CD14-positive monocyte (primary cell): Measurements from ENCODE around the gene SPATA32. TPM values are rescaled to one million over a fixed set of nuclear protein-coding genes. Genes with fewer than 3 reads are reported as not detected.
A peak's percentile ranks its signal among the peaks of the same experiment; 100 is the strongest.

ENCODE experiments used
- DNase-seq, 3 donors: peaks; one replicate each; pipeline ENCODE4 v3.0.0-alpha.2; 2011 to 2022
- H2AFZ ChIP-seq: 2 replicates; pipeline ENCODE4 v1.6.0; 2012; ENCODE audit warnings: mild to moderate bottlenecking, low read depth, low read length, inconsistent platforms; ENCODE audit not compliant: insufficient read depth, poor library complexity, severe bottlenecking
- H3K27ac ChIP-seq, 2 donors: 1 replicate in 1 of 2; 2 replicates in 1 of 2; pipeline ENCODE4 v1.5.1; 2012 to 2013; ENCODE audit warnings: low read length in 2 of 2, control low read depth in 1 of 2, inconsistent platforms in 1 of 2, low read depth in 1 of 2, mild to moderate bottlenecking in 1 of 2
- H3K27me3 ChIP-seq, 2 donors: one replicate each; pipeline versions ENCODE4 v1.6.0 to v1.6.1; 2011 to 2013; ENCODE audit warnings: low read length in 2 of 2; ENCODE audit not compliant: control insufficient read depth in 2 of 2, insufficient read depth in 2 of 2
- H3K36me3 ChIP-seq, 2 donors: replicated peaks in 1 of 2; 1 replicate in 1 of 2; 2 replicates in 1 of 2; pipeline versions ENCODE4 v1.5.1 to v1.6.1; 2012 to 2013; ENCODE audit warnings: low read length in 2 of 2, control low read depth in 1 of 2, inconsistent platforms in 1 of 2, mild to moderate bottlenecking in 1 of 2; ENCODE audit not compliant: insufficient read depth in 2 of 2, control insufficient read depth in 1 of 2
- H3K4me1 ChIP-seq, 2 donors: 1 replicate in 1 of 2; 2 replicates in 1 of 2; pipeline versions ENCODE4 v1.5.1 to v1.6.1; 2012 to 2013; ENCODE audit warnings: low read length in 2 of 2, control low read depth in 1 of 2, inconsistent platforms in 1 of 2, mild to moderate bottlenecking in 1 of 2, moderate library complexity in 1 of 2; ENCODE audit not compliant: insufficient read depth in 2 of 2, control insufficient read depth in 1 of 2
- H3K4me2 ChIP-seq: replicated peaks from 2 replicates; pipeline ENCODE3; 2012; ENCODE audit warnings: low read length, moderate library complexity, mild to moderate bottlenecking; ENCODE audit not compliant: poor library complexity, severe bottlenecking; ENCODE audit errors: extremely low read depth
- H3K4me3 ChIP-seq, 3 experiments: fragments of 200-600 bp in 1 of 3; sonication (generic) in 1 of 3; replicated peaks in 1 of 3; 1 replicate in 2 of 3; 2 replicates in 1 of 3; pipeline ENCODE4 v1.5.1; 2011 to 2013; ENCODE audit warnings: low read length in 3 of 3, mild to moderate bottlenecking in 3 of 3, control low read depth in 2 of 3, low read depth in 2 of 3, inconsistent platforms in 1 of 3, moderate library complexity in 1 of 3
- H3K79me2 ChIP-seq: 2 replicates; pipeline ENCODE4 v1.6.0; 2012; ENCODE audit warnings: mild to moderate bottlenecking, control low read depth, inconsistent platforms, low read length, moderate library complexity; ENCODE audit not compliant: insufficient read depth
- H3K9ac ChIP-seq: 2 replicates; pipeline ENCODE4 v1.6.0; 2017; ENCODE audit warnings: low read length, mild to moderate bottlenecking; ENCODE audit not compliant: insufficient read depth, poor library complexity, severe bottlenecking
- H3K9me3 ChIP-seq, 2 donors: replicated peaks in 1 of 2; 1 replicate in 1 of 2; 2 replicates in 1 of 2; pipeline versions ENCODE4 v1.5.1 to v1.6.1; 2012 to 2013; ENCODE audit warnings: low read length in 2 of 2, control low read depth in 1 of 2; ENCODE audit not compliant: control insufficient read depth in 1 of 2, insufficient read depth in 1 of 2
- H4K20me1 ChIP-seq: 2 replicates; pipeline ENCODE4 v1.6.0; 2012; ENCODE audit warnings: mild to moderate bottlenecking, low read length, control low read depth, moderate library complexity; ENCODE audit not compliant: insufficient read depth
- H3K27ac Mint-ChIP-seq, 7 donors: one replicate each; pipeline ENCODE4 v1.8.0; 2020; ENCODE audit warnings: mild to moderate bottlenecking in 7 of 7, mixed read lengths in 7 of 7, moderate library complexity in 6 of 7, inconsistent platforms in 2 of 7
- H3K27me3 Mint-ChIP-seq, 3 donors: one replicate each; pipeline ENCODE4 v1.8.0; 2021 to 2022; ENCODE audit warnings: low read depth in 3 of 3, mild to moderate bottlenecking in 3 of 3, mixed read lengths in 3 of 3, moderate library complexity in 3 of 3, inconsistent platforms in 1 of 3
- H3K36me3 Mint-ChIP-seq, 2 donors: one replicate each; pipeline ENCODE4 v1.8.0; 2020; ENCODE audit warnings: mixed read lengths in 2 of 2, inconsistent platforms in 1 of 2, mild to moderate bottlenecking in 1 of 2
- H3K4me1 Mint-ChIP-seq: one replicate; pipeline ENCODE4 v1.8.0; 2020; ENCODE audit warnings: mild to moderate bottlenecking, mixed read lengths
- H3K4me3 Mint-ChIP-seq, 2 donors: one replicate each; pipeline ENCODE4 v1.8.0; 2020; ENCODE audit warnings: mild to moderate bottlenecking in 2 of 2, mixed read lengths in 2 of 2, moderate library complexity in 1 of 2
- H3K9me3 Mint-ChIP-seq, 7 donors: one replicate each; pipeline ENCODE4 v1.8.0; 2020 to 2022; ENCODE audit warnings: mixed read lengths in 7 of 7, mild to moderate bottlenecking in 6 of 7, moderate library complexity in 6 of 7, inconsistent platforms in 2 of 7
- WGBS: methylation state at CpG from one replicate; pipeline ENCODE4 v1.1.5; 2013; ENCODE audit warnings: missing lambda C conversion rate; ENCODE audit not compliant: insufficient coverage; 5-methylcytosine and 5-hydroxymethylcytosine counted together
- intact Hi-C, 2 donors: fragments of 100-400 bp; cut with micrococcal nuclease; formaldehyde crosslinking; loops; one replicate each; pipeline versions ENCODE4 v1.15.0 to v1.15.1; 2023
- polyA plus RNA-seq, 3 donors: library from polyadenylated mRNA; depleted of rRNA in 1 of 3; unstranded in 2 of 3; stranded (reverse) in 1 of 3; fragments of 300-500 nt in 2 of 3; fragments of >200 nt in 1 of 3; fragmentation: Illumina TruSeq in 2 of 3; gene quantifications; 1 replicate in 2 of 3; 2 replicates in 1 of 3; pipeline ENCODE4 v1.2.3, GENCODE V29; 2012 to 2021
- TF ChIP-seq, protein P1 (sequence below): fragments of 200-600 bp; IDR thresholded peaks from one replicate; pipeline ENCODE4 v1.8.0; 2022; ENCODE audit warnings: antibody characterized with exemption, mild to moderate bottlenecking

The SPATA32 gene
- polyA plus RNA-seq, 3 donors = not detected

DNA sequence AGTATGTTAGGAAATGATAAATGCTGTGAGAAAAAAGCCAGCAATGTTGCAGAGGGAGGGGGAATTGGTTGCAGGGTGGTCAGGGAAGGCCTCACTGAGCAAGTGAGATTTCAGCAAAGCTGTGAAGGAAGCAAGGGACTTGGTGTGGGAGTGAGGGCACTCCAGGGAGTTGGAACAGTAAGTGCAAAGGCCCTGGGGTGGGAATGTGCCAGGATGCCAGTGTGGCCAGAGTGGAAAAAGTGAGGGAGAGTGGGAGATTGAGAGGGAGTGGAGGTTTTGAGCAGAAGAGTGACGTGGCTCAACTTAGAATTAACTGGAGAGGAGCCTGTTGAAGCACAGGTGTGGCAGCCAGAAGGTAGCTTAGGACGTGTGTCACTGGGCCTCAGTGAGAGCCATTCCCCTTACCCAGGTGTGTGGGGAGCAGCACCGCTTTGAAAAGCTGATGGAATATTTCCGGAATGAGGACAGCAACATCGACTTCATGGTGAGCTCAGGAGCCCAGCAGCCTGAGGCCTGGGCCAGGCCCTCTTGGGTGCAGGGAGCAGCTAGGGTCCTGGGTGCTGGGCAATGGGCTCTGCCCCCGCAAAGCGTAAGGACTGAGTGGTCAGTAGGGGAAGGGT is 23.6 kb downstream of the SPATA32 start:
- H3K27me3 Mint-ChIP-seq = peaks cover 0 to 4% (median 4%) of the 10 kb centered on the region in 3 donors
- no peaks in the 10 kb centered on the region for H3K27me3 ChIP-seq
- no peaks in the 10 kb centered on the region for H3K9me3 ChIP-seq
- H3K27ac Mint-ChIP-seq = peak overlapping the region in 6 of 7 donors; percentile 31 to 82 (median 69)
- H4K20me1 ChIP-seq = peaks cover 99% of the 10 kb centered on the region
- DNase-seq = no peak
- H3K9ac ChIP-seq = no peak overlapping the region
- H3K36me3 Mint-ChIP-seq = peaks cover 85 to 96% of the 10 kb centered on the region in 2 donors
- H3K79me2 ChIP-seq = peaks cover 86% of the 10 kb centered on the region
- no peak overlapping the region for H3K4me3 ChIP-seq
- no peak overlapping the region for H3K4me3 Mint-ChIP-seq
- WGBS = 98% methylated on average over 7 of the region's 7 CpGs
- H3K4me1 ChIP-seq = peaks cover 27% of the 10 kb centered on the region in 2 donors
- H3K4me2 ChIP-seq = no peak overlapping the region
- H3K4me1 Mint-ChIP-seq = peaks cover 30% of the 10 kb centered on the region
- H3K36me3 ChIP-seq = peaks cover 94 to 97% of the 10 kb centered on the region in 2 donors
- peak overlapping the region in 1 of 2 donors; percentile 23 for H3K27ac ChIP-seq
- TF ChIP-seq, protein P1, sequence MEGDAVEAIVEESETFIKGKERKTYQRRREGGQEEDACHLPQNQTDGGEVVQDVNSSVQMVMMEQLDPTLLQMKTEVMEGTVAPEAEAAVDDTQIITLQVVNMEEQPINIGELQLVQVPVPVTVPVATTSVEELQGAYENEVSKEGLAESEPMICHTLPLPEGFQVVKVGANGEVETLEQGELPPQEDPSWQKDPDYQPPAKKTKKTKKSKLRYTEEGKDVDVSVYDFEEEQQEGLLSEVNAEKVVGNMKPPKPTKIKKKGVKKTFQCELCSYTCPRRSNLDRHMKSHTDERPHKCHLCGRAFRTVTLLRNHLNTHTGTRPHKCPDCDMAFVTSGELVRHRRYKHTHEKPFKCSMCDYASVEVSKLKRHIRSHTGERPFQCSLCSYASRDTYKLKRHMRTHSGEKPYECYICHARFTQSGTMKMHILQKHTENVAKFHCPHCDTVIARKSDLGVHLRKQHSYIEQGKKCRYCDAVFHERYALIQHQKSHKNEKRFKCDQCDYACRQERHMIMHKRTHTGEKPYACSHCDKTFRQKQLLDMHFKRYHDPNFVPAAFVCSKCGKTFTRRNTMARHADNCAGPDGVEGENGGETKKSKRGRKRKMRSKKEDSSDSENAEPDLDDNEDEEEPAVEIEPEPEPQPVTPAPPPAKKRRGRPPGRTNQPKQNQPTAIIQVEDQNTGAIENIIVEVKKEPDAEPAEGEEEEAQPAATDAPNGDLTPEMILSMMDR = no peak
- no peaks in the 10 kb centered on the region for H3K9me3 Mint-ChIP-seq
- H2AFZ ChIP-seq = no peak overlapping the region
- intact Hi-C loops = loop anchor here in 1 of 2 donors (5.0 kb wide), 1 partner anchor 36 kb away; no protein-coding TSS in a partner anchor

DNA sequence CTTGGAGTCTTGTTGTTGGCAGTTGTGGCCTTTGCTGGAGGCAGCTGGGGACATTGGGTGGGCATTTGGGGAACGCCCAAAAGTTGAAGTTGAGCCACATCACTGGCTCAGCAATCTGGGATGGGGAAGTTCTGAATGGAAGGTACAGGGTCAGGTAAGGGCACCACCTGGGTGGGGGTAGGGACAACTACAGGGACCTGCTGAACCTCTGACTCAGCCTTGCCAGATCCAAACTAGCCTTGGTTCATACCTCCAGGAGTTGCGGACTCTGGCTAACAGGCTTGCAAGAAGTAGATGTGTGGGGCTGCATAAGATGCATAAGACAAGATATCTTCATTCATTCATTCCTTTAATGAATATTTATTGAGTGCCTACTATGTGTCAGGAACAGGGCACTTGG is 24.2 kb downstream of the SPATA32 start:
- Mint-ChIP-seq H3K36me3 (peaks cover 85 to 96% of the 10 kb centered on the region in 2 donors), H3K4me3 (no peak overlapping the region), H3K4me1 (peaks cover 35% of the 10 kb centered on the region), H3K27me3 (peaks cover 0 to 4% (median 4%) of the 10 kb centered on the region in 3 donors), H3K9me3 (no peaks in the 10 kb centered on the region), H3K27ac (peak overlapping the region in 4 of 7 donors; percentile 28 to 69 (median 41))
- TF ChIP-seq, protein P1 = no peak
- Histone ChIP-seq H2AFZ (no peak overlapping the region), H3K9ac (no peak overlapping the region), H3K27ac (no peak overlapping the region), H3K4me1 (peaks cover 33% of the 10 kb centered on the region in 2 donors), H3K4me2 (no peak overlapping the region), H3K79me2 (peaks cover 86% of the 10 kb centered on the region), H3K4me3 (no peak overlapping the region), H3K36me3 (peaks cover 94 to 97% of the 10 kb centered on the region in 2 donors), H3K27me3 (no peaks in the 10 kb centered on the region), H4K20me1 (peaks cover 99% of the 10 kb centered on the region), H3K9me3 (no peaks in the 10 kb centered on the region)
- intact Hi-C loops = loop anchor here in 1 of 2 donors (5.0 kb wide), 1 partner anchor 35 kb away; no protein-coding TSS in a partner anchor
- DNase-seq = no peak
- 63% methylated on average over 1 of the region's 2 CpGs for WGBS
